CD14-positive monocyte (primary cell): ENCODE measurements around the gene MYO18A. TPM values are rescaled to one million over a fixed set of nuclear protein-coding genes. Genes with fewer than 3 reads are reported as not detected.

Source experiments
- DNase-seq, 3 donors: peaks; one replicate each; pipeline ENCODE4 v3.0.0-alpha.2; 2011 to 2022
- H2AFZ ChIP-seq: 2 replicates; pipeline ENCODE4 v1.6.0; 2012; ENCODE audit warnings: mild to moderate bottlenecking, low read depth, low read length, inconsistent platforms; ENCODE audit not compliant: insufficient read depth, poor library complexity, severe bottlenecking
- H3K27ac ChIP-seq, 2 donors: 1 replicate in 1 of 2; 2 replicates in 1 of 2; pipeline ENCODE4 v1.5.1; 2012 to 2013; ENCODE audit warnings: low read length in 2 of 2, control low read depth in 1 of 2, inconsistent platforms in 1 of 2, low read depth in 1 of 2, mild to moderate bottlenecking in 1 of 2
- H3K27me3 ChIP-seq, 2 donors: one replicate each; pipeline versions ENCODE4 v1.6.0 to v1.6.1; 2011 to 2013; ENCODE audit warnings: low read length in 2 of 2; ENCODE audit not compliant: control insufficient read depth in 2 of 2, insufficient read depth in 2 of 2
- H3K36me3 ChIP-seq, 2 donors: replicated peaks in 1 of 2; 1 replicate in 1 of 2; 2 replicates in 1 of 2; pipeline versions ENCODE4 v1.5.1 to v1.6.1; 2012 to 2013; ENCODE audit warnings: low read length in 2 of 2, control low read depth in 1 of 2, inconsistent platforms in 1 of 2, mild to moderate bottlenecking in 1 of 2; ENCODE audit not compliant: insufficient read depth in 2 of 2, control insufficient read depth in 1 of 2
- H3K4me1 ChIP-seq, 2 donors: 1 replicate in 1 of 2; 2 replicates in 1 of 2; pipeline versions ENCODE4 v1.5.1 to v1.6.1; 2012 to 2013; ENCODE audit warnings: low read length in 2 of 2, control low read depth in 1 of 2, inconsistent platforms in 1 of 2, mild to moderate bottlenecking in 1 of 2, moderate library complexity in 1 of 2; ENCODE audit not compliant: insufficient read depth in 2 of 2, control insufficient read depth in 1 of 2
- H3K4me2 ChIP-seq: replicated peaks from 2 replicates; pipeline ENCODE3; 2012; ENCODE audit warnings: low read length, moderate library complexity, mild to moderate bottlenecking; ENCODE audit not compliant: poor library complexity, severe bottlenecking; ENCODE audit errors: extremely low read depth
- H3K4me3 ChIP-seq, 3 experiments: fragments of 200-600 bp in 1 of 3; sonication (generic) in 1 of 3; replicated peaks in 1 of 3; 1 replicate in 2 of 3; 2 replicates in 1 of 3; pipeline ENCODE4 v1.5.1; 2011 to 2013; ENCODE audit warnings: low read length in 3 of 3, mild to moderate bottlenecking in 3 of 3, control low read depth in 2 of 3, low read depth in 2 of 3, inconsistent platforms in 1 of 3, moderate library complexity in 1 of 3
- H3K79me2 ChIP-seq: 2 replicates; pipeline ENCODE4 v1.6.0; 2012; ENCODE audit warnings: mild to moderate bottlenecking, control low read depth, inconsistent platforms, low read length, moderate library complexity; ENCODE audit not compliant: insufficient read depth
- H3K9ac ChIP-seq: 2 replicates; pipeline ENCODE4 v1.6.0; 2017; ENCODE audit warnings: low read length, mild to moderate bottlenecking; ENCODE audit not compliant: insufficient read depth, poor library complexity, severe bottlenecking
- H3K9me3 ChIP-seq, 2 donors: replicated peaks in 1 of 2; 1 replicate in 1 of 2; 2 replicates in 1 of 2; pipeline versions ENCODE4 v1.5.1 to v1.6.1; 2012 to 2013; ENCODE audit warnings: low read length in 2 of 2, control low read depth in 1 of 2; ENCODE audit not compliant: control insufficient read depth in 1 of 2, insufficient read depth in 1 of 2
- H4K20me1 ChIP-seq: 2 replicates; pipeline ENCODE4 v1.6.0; 2012; ENCODE audit warnings: mild to moderate bottlenecking, low read length, control low read depth, moderate library complexity; ENCODE audit not compliant: insufficient read depth
- H3K27ac Mint-ChIP-seq, 7 donors: one replicate each; pipeline ENCODE4 v1.8.0; 2020; ENCODE audit warnings: mild to moderate bottlenecking in 7 of 7, mixed read lengths in 7 of 7, moderate library complexity in 6 of 7, inconsistent platforms in 2 of 7
- H3K27me3 Mint-ChIP-seq, 3 donors: one replicate each; pipeline ENCODE4 v1.8.0; 2021 to 2022; ENCODE audit warnings: low read depth in 3 of 3, mild to moderate bottlenecking in 3 of 3, mixed read lengths in 3 of 3, moderate library complexity in 3 of 3, inconsistent platforms in 1 of 3
- H3K36me3 Mint-ChIP-seq, 2 donors: one replicate each; pipeline ENCODE4 v1.8.0; 2020; ENCODE audit warnings: mixed read lengths in 2 of 2, inconsistent platforms in 1 of 2, mild to moderate bottlenecking in 1 of 2
- H3K4me1 Mint-ChIP-seq: one replicate; pipeline ENCODE4 v1.8.0; 2020; ENCODE audit warnings: mild to moderate bottlenecking, mixed read lengths
- H3K4me3 Mint-ChIP-seq, 2 donors: one replicate each; pipeline ENCODE4 v1.8.0; 2020; ENCODE audit warnings: mild to moderate bottlenecking in 2 of 2, mixed read lengths in 2 of 2, moderate library complexity in 1 of 2
- H3K9me3 Mint-ChIP-seq, 7 donors: one replicate each; pipeline ENCODE4 v1.8.0; 2020 to 2022; ENCODE audit warnings: mixed read lengths in 7 of 7, mild to moderate bottlenecking in 6 of 7, moderate library complexity in 6 of 7, inconsistent platforms in 2 of 7
- CTCF ChIP-seq: fragments of 200-600 bp; IDR thresholded peaks from one replicate; pipeline ENCODE4 v1.8.0; 2022; ENCODE audit warnings: antibody characterized with exemption, mild to moderate bottlenecking
- WGBS: methylation state at CpG from one replicate; pipeline ENCODE4 v1.1.5; 2013; ENCODE audit warnings: missing lambda C conversion rate; ENCODE audit not compliant: insufficient coverage; 5-methylcytosine and 5-hydroxymethylcytosine counted together
- intact Hi-C, 2 donors: fragments of 100-400 bp; cut with micrococcal nuclease; formaldehyde crosslinking; loops; one replicate each; pipeline versions ENCODE4 v1.15.0 to v1.15.1; 2023
- polyA plus RNA-seq, 3 donors: library from polyadenylated mRNA; depleted of rRNA in 1 of 3; unstranded in 2 of 3; stranded (reverse) in 1 of 3; fragments of 300-500 nt in 2 of 3; fragments of >200 nt in 1 of 3; fragmentation: Illumina TruSeq in 2 of 3; gene quantifications; 1 replicate in 2 of 3; 2 replicates in 1 of 3; pipeline ENCODE4 v1.2.3, GENCODE V29; 2012 to 2021

MYO18A gene
- polyA plus RNA-seq, 3 donors: 6.3 to 40.2 (median 11.0) TPM

- no CpG with 5 or more reads among the region's 2 CpGs for WGBS
- Histone ChIP-seq H2AFZ (no peak overlapping the region), H3K79me2 (no peaks in the 10 kb centered on the region), H3K27ac (no peak overlapping the region), H3K36me3 (peaks cover 3 to 9% of the 10 kb centered on the region in 2 donors), H3K4me1 (peaks cover 13 to 22% of the 10 kb centered on the region in 2 donors), H3K27me3 (no peaks in the 10 kb centered on the region), H3K9me3 (no peaks in the 10 kb centered on the region), H3K4me2 (no peak overlapping the region), H3K9ac (no peak overlapping the region), H4K20me1 (no peaks in the 10 kb centered on the region), H3K4me3 (no peak overlapping the region)
- intact Hi-C loops: no loop called here
- peaks cover 0 to 4% (median 2%) of the 10 kb centered on the region in 3 donors for H3K27me3 Mint-ChIP-seq
- peaks cover 31% of the 10 kb centered on the region for H3K4me1 Mint-ChIP-seq
- no peak overlapping the region for H3K4me3 Mint-ChIP-seq
- no peak for DNase-seq
- TF ChIP-seq CTCF: no peak
- no peaks in the 10 kb centered on the region for H3K36me3 Mint-ChIP-seq
- H3K27ac Mint-ChIP-seq: no peak overlapping the region
- H3K9me3 Mint-ChIP-seq: peaks cover 0 to 2% (median 0%) of the 10 kb centered on the region in 7 donors
These were observed 19.9 kb downstream of the MYO18A start for GRCh38 chr17:29160253-29160652.

GRCh38 chr17:29159306-29159860, 20.8 kb downstream of the MYO18A start:
- TF ChIP-seq CTCF: no peak
- H4K20me1 ChIP-seq: no peaks in the 10 kb centered on the region
- peaks cover 22 to 30% of the 10 kb centered on the region in 2 donors for H3K4me1 ChIP-seq
- H3K4me3 ChIP-seq: no peak overlapping the region
- no peak overlapping the region for H3K4me2 ChIP-seq
- H3K9me3 Mint-ChIP-seq: peaks cover 0 to 2% (median 0%) of the 10 kb centered on the region in 7 donors
- H3K27me3 Mint-ChIP-seq: peaks cover 0 to 4% (median 2%) of the 10 kb centered on the region in 3 donors
- WGBS: 81% methylated on average over 3 of the region's 3 CpGs
- H3K79me2 ChIP-seq: no peaks in the 10 kb centered on the region
- peaks cover 3 to 5% of the 10 kb centered on the region in 2 donors for H3K36me3 ChIP-seq
- peak overlapping the region in 4 of 7 donors; percentile 46 to 79 (median 72) for H3K27ac Mint-ChIP-seq
- no peak for DNase-seq
- no peaks in the 10 kb centered on the region for H3K9me3 ChIP-seq
- intact Hi-C loops: no loop called here
- no peak overlapping the region for H3K9ac ChIP-seq
- no peak overlapping the region for H3K4me3 Mint-ChIP-seq
- peaks cover 40% of the 10 kb centered on the region for H3K4me1 Mint-ChIP-seq
- H3K27ac ChIP-seq: no peak overlapping the region
- no peaks in the 10 kb centered on the region for H3K36me3 Mint-ChIP-seq
- no peak overlapping the region for H2AFZ ChIP-seq
- H3K27me3 ChIP-seq: no peaks in the 10 kb centered on the region
